NCI-H226 (cell line): Measurements from ENCODE around the gene HELZ2.

Experiments
- DNase-seq: peaks from one replicate; pipeline ENCODE4 v3.0.0-alpha.2; 2015

Gene HELZ2

DNA sequence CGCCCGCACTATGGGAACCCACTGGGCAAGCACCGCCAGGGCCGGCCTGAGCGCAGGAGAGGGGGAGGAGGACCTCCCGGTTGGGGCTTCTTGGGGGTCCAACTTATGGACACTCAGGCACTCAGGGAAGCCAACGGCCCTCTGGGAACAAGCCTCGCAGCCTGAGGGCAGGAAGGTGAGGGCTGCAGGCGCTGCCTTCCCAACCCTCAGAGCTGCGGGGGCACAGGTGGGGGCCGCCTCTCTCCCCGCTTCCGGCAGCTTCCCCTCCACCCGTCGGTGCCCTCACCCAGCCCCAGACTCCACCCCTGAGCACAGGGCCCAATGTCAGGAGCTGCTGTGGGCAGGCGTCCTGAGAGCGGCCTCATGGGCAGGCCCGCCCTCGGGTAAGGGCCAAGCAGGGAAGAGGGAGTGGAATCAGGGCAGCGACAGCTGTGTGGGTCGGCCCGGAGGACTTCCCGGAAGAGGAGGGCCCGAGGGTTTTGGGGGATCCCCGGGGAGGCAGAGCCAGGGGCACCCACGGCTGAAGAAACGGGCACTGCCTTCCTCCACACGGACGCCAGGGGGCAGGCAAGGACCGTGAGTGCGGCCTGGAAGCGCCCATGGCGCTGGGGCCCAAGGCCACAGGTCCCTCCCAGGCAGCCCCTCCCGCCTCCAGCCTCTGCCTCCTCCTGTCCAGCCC lies 36.4 kb downstream of the HELZ2 start:
- DNase-seq, result peak; percentile 99

DNA sequence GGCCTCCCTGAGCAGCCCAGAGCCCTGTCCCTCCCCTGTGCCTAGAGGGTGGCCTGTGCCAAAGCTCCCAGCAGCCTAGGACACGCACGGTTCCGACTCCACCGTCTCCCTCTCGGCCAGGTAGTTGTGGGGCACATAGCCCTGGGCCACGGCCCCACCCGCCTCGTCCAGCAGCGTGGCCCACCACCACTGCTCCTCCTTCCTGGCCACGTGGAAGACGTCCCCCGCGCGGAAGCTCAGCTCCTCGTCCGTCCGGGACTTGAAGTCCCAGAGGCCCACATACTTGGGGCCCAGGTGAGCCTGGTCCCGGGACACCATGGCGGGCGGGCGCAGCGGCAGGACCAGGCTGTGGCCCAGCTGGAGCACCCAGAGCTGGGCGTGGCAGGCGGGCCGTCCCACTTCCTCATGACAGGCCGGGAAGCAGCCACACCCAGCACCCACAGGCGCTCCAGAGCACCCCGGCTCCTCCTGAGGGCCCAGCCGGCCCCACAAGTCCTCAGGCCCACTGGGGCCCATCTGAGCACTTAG lies 37.0 kb downstream of the HELZ2 start, which contains the start of gene PTK6:
Gene PTK6, minus strand, starts transcription at position 380 of the 528 bp plus-strand sequence. Its CDS starts 62 bp downstream, at position 318.
- peak; percentile 59 for DNase-seq

DNA sequence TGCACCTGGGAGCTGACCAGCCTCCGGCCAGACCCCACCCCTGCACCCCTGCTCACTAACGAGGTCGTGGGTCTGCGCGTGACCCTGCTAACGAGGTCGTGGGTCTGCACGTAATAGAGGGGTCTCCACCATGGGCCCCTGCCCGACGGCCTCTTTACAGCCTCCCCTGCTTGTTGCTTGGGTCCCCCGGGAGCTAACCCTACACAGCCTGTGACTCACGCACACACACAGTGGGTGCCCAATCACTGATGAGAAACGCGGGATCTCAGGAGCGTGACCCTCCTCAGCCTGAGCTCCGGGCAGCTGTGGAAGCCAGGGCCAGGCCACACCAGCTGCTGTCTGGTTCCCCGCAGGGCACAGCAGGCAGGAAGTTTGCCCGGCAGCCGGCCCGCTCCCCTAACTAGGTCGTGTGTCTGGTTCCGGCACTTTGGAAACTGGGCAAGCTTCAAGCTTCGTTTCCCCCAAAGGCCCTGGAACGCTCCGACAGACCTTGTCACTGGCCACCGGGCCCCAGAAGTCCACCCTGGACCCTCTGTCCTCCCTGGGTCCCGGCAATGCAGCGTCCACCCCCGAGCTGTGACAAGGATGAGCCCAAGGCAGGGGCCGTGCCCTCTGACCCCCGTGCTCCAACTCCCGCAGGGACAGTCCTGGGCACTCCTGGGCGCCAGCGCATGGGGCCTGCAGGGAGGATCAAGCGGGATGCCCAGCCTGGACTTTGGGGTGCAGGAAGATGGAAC lies 37.6 kb downstream of the HELZ2 start:
- no peak for DNase-seq

DNA sequence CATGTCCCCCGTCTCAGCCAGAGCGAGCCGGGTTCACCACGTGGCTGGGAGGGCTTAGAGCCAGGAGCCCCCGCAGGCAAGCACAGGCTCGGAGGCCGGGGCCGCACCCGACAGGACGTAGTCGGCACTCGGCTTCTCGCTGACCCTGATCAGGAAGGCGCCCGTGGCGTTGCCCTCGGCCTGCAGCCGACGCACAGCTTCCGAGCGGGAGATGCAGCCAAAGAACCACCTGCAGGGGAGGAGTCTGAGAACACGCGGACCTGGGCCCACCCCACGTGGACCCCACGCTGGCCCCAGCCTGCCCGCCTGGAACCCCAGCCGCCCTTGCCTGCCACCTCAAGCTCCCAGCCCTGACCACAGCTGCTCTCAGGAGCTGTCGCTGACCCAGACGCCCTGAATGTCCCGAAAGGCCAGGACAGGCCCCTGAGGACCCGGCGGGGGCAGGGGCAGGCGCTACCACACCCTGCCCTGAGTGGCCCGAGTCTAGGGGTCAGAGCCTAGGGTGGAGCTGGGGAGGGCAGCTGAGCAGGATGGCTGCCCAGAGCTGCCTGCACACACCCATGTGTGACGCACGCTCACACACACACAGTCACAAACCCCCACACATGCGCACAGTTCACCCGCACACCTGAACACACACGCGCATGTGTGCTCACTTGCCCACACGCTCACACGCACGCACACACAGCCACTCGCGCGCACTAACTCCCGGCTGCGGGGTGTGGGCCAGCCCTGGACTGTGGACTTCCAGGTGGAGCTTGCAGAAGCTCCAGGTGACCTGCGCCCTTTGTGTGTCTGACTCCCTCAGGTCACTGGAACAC lies 39.0 kb downstream of the HELZ2 start:
- no peak for DNase-seq

DNA sequence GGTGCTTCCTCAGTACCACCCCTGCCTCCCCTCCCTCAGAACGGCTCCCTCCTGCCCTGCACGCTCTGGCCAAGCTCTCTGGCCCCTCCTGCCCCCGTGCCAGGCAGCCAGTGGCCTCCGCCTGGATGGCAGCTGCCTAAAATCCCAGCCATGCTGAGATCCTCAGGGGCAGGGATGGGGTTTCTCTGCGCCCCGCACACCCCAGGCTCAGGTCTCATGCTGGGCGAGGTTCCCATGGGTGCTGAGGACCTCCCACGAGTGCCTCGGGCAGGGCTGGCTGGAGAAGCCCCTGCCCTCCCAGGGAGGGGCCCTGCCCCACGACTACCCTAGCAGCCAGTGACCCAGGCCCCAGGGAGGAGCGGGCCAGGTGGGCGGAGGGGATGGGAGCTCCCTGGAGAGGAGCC lies 39.6 kb downstream of the HELZ2 start:
- DNase-seq, result no peak

DNA sequence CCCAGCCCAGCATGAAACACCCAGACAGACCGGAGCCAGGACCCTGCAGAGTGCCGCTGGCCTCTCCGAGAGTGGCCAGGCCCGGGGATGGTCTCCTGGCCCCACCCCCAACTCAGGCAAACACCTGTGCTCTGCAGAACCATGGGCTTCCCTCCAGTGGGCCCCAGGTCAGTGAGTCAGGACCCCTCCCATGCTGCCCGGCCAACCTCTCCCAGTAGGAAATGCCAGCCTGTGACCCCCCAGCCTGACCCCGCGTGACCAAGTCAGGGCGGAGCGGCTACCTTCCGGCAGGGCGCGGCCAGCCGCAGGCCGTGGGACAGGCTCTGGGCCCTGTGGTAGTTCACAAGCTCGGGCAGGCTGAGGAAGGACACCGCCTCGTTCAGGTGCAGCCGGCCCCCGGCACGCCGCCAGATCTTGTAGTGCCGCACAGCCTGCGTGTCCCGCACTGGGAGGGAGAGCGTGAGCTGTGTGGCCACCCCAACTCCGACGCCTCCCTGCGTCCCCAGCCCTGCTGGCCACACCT lies 40.1 kb downstream of the HELZ2 start:
- DNase-seq, result no peak

DNA sequence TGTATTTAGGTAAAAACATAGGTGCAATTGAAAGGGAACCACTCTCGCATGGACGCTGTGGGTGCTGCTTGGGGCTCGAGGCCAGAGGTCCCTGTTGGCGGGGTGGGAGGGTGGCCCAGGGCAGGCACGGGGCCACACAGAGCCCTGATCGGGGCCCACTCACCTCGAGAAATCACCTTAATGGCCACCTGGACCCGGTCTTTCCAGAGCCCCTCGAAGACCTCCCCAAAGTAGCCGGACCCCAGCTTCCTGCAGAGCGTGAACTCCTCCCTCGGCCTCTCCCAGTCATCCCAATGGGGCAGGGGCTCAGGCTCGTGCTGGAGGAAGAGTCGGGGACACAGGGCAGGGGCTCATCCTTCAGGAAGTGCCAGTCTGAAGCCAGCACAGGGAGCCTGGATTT lies 40.7 kb downstream of the HELZ2 start:
- no peak for DNase-seq

DNA sequence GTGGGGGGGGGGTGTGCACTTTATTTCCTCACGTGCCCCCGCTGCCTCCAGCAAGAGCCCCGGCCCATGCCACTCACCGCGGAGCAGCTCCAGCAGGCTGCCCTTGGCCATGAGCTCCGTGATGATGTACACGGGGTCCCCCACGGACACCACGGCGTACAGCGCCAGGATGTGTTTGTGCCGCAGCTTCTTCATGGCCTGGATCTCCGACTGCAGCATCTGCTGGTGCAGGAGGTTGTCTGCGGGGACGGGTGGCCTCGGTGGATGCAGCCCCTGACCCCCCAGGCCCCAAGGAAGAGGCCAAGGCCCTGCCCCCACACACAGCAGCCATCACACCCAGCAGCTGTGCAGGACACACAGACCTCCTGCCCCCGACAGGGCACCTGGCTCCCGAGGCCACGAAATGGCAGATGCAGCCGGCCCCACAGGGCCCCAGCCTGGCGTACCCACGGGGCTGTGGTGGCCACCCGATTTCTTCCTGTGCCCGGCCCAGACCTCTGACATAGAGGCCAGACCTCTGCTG lies 41.5 kb downstream of the HELZ2 start:
- no peak for DNase-seq

DNA sequence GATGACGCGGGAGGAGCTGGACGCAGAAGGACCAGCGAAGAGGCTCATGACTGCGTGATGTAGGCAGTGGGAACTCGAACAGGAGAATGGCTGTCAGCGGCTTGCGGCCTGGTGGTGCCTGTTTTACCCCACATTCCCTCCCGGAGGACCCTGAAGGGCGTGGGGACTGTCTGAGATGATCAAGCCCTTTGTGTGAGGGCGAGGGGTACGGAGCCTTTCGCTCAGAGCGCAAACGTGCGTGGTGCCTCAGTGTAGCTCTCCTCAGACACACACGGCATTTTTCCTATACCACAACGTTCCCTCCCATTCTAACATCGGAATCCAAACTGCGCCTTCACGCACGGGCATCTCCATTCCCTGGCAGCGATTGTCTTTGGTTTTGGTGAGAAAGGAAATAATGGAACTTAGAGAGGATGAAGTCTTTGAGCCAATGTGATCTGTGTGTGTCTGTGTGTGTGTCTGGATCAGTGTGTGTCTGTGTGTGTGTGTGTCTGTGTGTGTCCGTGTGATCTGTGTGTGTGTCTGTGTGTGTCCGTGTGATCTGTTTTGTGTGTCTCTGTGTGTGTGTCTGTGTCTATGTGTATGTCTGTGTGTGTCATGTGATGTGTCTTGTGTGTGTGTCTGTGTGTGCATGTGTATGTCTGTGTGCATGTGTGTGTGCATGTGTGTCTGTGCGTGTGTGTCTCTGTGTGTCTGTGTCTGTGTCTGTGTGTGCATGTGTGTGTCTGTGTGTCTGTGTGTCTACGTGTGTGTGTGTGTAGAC lies 42.2 kb downstream of the HELZ2 start:
- peak; percentile 0 for DNase-seq

DNA sequence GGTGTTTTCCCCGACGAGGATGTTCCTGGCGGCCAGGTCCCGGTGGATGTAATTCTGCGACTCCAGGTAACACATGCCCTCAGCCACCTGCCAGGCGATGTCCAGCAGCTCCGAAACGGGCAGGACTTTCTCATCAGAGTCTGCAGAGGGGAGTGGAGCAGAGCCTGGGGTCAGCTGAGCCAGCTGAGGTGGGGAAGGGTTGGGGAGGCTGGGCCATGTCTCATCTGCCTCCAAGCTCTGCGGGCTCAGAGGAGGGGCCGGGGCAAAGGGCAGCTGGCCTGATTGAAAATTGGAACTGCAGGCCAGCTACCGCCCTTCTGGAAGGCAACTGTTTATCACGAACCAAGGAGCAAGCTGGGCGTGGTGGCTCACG lies 43.3 kb downstream of the HELZ2 start:
- peak; percentile 1 for DNase-seq

DNA sequence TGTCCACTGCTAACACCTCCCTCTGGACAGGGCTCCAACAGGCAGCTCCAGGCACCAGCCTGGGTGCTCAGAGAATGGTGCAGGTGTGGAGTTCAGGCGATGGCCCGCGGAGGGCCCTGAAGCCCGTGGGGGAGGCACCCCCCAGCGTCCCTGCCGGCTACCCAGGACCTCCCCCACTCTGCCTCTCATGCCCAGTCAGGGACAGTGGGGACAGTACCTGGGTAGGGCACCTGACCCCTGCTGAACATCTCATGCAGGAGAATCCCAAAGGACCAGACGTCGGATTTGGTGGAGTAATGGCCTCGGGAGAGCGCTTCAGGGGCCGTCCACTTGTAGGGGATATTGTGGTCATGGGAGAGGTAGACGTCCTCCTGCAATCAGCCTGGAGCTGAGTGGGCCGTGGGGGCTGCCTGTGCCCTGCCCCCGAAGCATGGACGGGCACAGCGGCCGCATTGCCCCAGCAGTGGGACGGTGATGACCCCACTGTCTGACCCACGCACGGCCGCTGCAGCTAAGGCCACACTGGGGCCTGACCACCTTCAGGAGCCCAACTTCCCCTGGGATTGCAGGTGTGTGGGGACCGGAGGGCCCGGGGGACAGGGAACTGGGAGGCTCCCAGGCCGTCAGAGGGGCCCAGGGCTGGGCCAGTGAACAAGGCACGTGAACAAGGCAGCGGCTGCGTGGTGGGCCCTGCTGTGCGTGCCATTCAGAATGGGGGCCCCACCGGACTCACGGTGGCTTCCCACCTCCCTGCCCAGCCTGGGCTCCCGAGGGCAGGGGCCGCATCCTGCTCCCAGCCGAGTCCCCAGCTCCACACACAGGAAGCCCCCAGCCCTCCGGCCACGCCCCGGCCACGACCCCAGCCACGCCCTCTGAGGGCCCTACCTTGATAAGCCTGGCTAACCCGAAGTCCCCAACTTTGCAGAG lies 43.9 kb downstream of the HELZ2 start:
- DNase-seq, result peak; percentile 0

DNA sequence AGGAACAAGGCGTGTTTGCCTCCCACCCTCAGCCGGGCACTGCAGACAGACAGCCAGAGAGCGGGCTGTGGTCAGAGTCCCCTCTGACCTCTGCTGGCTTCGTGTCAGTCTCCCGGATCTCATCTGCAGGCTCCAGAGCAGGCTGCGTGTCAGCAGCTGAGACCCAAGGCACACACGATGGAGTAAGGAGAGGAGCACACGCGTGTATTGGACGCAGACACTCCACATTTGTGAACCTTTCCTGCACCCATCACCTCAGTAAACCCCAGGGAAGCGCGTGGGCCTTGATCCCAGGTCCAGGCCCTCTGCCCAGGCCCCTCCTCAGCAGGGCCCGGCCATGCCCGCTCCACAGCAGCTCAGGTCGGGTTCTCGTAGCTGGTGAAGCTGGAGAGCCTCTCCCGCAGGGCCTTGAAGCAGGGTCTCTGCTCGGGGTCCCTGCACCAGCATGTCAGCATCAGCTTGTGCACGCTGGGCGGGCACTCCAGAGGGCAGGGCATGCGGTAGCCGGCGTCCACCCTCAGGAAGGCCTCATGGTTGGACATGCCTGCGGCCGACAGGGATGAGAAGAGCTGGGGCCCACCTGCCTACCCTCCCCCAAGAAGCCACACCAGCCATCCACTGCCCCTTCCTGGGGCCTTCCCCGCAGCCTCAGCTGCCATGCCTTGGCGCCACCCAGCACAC lies 44.7 kb downstream of the HELZ2 start:
- peak; percentile 1 for DNase-seq

DNA sequence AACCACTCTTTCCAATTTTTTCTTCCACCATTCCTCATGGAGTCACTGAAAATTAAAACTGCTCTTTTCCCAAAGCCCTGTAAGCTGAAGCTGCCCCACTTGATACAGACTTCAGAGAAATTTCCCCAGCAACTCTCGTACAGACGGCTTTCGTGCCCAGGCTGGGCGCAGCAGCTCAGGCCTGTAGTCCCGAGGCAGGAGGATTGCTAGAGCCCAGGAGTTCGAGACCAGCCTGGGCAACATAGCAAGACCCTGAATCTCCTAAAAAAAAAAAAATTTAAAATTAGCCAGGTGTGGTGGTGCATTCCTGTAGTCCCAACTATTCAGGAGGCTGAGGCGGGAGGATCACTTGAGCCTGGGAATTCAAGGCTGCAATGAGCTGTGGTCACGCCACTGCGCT lies 46.9 kb downstream of the HELZ2 start:
- DNase-seq, result no peak

DNA sequence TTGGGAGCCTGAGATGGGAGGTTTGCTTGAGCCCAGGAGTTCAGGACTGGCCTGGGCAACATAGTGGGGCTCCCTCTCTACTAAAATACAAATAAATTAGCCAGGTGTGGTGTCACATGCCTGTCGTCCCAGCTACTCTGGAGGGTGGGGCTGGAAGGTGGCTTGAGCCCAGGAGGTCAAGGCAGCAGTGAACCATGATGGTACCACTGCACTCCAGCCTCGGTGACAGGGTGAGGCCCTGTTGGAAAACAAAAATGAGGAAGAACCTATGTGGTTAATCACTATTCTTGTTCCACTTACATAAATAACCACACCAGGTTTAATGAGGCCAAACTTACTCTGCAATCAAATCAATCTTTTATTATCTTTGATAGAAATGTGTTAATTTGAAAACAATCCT lies 48.1 kb downstream of the HELZ2 start:
- no peak for DNase-seq

DNA sequence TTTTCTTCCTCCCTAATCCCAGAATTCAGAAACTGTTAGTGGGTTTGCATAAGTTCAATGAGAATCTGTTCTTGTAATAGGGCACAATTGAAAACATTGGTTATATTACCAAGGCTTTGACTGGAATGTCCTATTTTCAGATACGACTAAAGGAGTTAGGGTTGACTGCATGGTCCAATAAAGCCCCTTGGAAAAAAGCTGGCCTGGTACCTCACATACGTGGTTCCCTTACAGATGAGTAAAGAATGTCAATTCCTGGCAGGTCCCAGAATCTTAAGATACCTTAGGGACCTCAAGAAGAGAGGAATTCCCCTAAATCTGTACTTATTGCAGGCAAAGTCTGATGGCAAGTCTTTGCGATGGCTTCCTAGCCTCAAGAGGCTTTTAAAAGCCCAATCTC lies 48.9 kb downstream of the HELZ2 start:
- DNase-seq, result no peak
